H1 (cell line): ENCODE data around the gene CSF2RB. TPM values are rescaled to one million over a fixed set of nuclear protein-coding genes. Genes with fewer than 3 reads are reported as not detected.

Source experiments
- CTCF ChIA-PET: fragments of 300-600 bp; sonication (Branson Sonifier 250); formaldehyde crosslinking; loops from one replicate; lab custom pipeline; 2021; ENCODE audit not compliant: partially characterized antibody; lab: Charles Lee
- POLR2A ChIA-PET: fragments of 300-600 bp; sonication (Branson Sonifier 250); formaldehyde crosslinking; loops from one replicate; lab custom pipeline; 2021; ENCODE audit warnings: inconsistent platforms; ENCODE audit not compliant: partially characterized antibody; lab: Charles Lee
- DNase-seq, 2 experiments: peaks; one replicate each; pipeline versions ENCODE4 v3.0.0 to v3.0.0-alpha.2; 2010 to 2022; ENCODE audit warnings: low spot score in 2 of 2, low read depth in 1 of 2, mixed read lengths in 1 of 2
- FAIRE-seq: peaks from 2 replicates; lab custom pipeline; 2011; peaks lifted over from hg19 to GRCh38; lab: Jason Lieb, UNC
- H2AFZ ChIP-seq: 2 replicates; pipeline ENCODE4 v1.8.1; 2012; ENCODE audit warnings: low read length, inconsistent platforms
- H2AK5ac ChIP-seq: 2 replicates; pipeline ENCODE4 v1.6.1; 2013; ENCODE audit warnings: low read depth, low read length
- H2BK120ac ChIP-seq: replicated peaks from 2 replicates; pipeline ENCODE3; 2013; ENCODE audit warnings: low read depth, low read length, inconsistent platforms
- H2BK12ac ChIP-seq: 2 replicates; pipeline ENCODE4 v1.6.1; 2013; ENCODE audit warnings: low read depth, low read length
- H2BK15ac ChIP-seq: 2 replicates; pipeline ENCODE4 v1.6.1; 2013; ENCODE audit warnings: low read length
- H2BK20ac ChIP-seq: 2 replicates; pipeline ENCODE4 v1.6.1; 2013; ENCODE audit warnings: low read length
- H2BK5ac ChIP-seq: 2 replicates; pipeline ENCODE4 v1.6.1; 2013; ENCODE audit warnings: low read depth, low read length
- H3K14ac ChIP-seq: 2 replicates; pipeline ENCODE4 v1.6.1; 2013; ENCODE audit warnings: inconsistent platforms; ENCODE audit not compliant: insufficient read length
- H3K18ac ChIP-seq: 2 replicates; pipeline ENCODE4 v1.6.1; 2013; ENCODE audit warnings: low read length; ENCODE audit errors: extremely low read depth
- H3K23ac ChIP-seq: 2 replicates; pipeline ENCODE4 v1.6.1; 2013; ENCODE audit warnings: inconsistent platforms; ENCODE audit not compliant: insufficient read length
- H3K23me2 ChIP-seq: 2 replicates; pipeline ENCODE4 v1.6.1; 2013; ENCODE audit warnings: low read depth, low read length
- H3K27ac ChIP-seq: 2 replicates; pipeline ENCODE4 v1.6.1; 2011; ENCODE audit warnings: low read depth, low read length, inconsistent platforms
- H3K27me3 ChIP-seq, 4 experiments: replicated peaks in 1 of 4; 1 replicate in 1 of 4; 2 replicates in 3 of 4; pipeline versions ENCODE4 v1.6.1 to v1.8.1; 2011 to 2013; ENCODE audit warnings: low read length in 3 of 4, mild to moderate bottlenecking in 3 of 4, inconsistent platforms in 2 of 4, mixed read lengths in 2 of 4, moderate library complexity in 1 of 4; ENCODE audit not compliant: control insufficient read depth in 3 of 4, insufficient read depth in 3 of 4; ENCODE audit errors: extremely low read depth in 1 of 4
- H3K36me3 ChIP-seq, 4 experiments: 2 replicates each; pipeline versions ENCODE4 v1.6.1 to v1.8.1; 2011 to 2013; ENCODE audit warnings: mild to moderate bottlenecking in 4 of 4, low read length in 3 of 4, moderate library complexity in 2 of 4, control low read depth in 1 of 4, inconsistent platforms in 1 of 4; ENCODE audit not compliant: insufficient read depth in 4 of 4, control insufficient read depth in 2 of 4
- H3K4ac ChIP-seq: replicated peaks from 2 replicates; pipeline ENCODE3; 2013; ENCODE audit warnings: low read length, low read depth, mixed read lengths, inconsistent platforms; ENCODE audit not compliant: insufficient read length
- H3K4me1 ChIP-seq, 4 experiments: replicated peaks in 1 of 4; 1 replicate in 1 of 4; 2 replicates in 3 of 4; pipeline versions ENCODE4 v1.6.1 to v1.8.1; 2011 to 2013; ENCODE audit warnings: low read length in 3 of 4, inconsistent platforms in 2 of 4, mixed read lengths in 1 of 4; ENCODE audit not compliant: insufficient read depth in 4 of 4, control insufficient read depth in 3 of 4
- H3K4me2 ChIP-seq, 2 experiments: 2 replicates each; pipeline versions ENCODE4 v1.6.1 to v1.8.1; 2011 to 2013; ENCODE audit warnings: low read depth in 2 of 2, low read length in 2 of 2, control low read depth in 1 of 2, inconsistent platforms in 1 of 2, mild to moderate bottlenecking in 1 of 2; ENCODE audit not compliant: insufficient read depth in 1 of 2
- H3K4me3 ChIP-seq, 4 experiments: fragments of 200-600, 300-600 bp in 1 of 4; sonication (generic), shearing (Covaris generic), sonication (Bioruptor Twin) in 1 of 4; 2 replicates each; pipeline versions ENCODE4 v1.5.1 to v1.8.1; 2011 to 2016; ENCODE audit warnings: low read length in 4 of 4, low read depth in 3 of 4, control low read depth in 2 of 4, inconsistent platforms in 2 of 4, mild to moderate bottlenecking in 2 of 4, mixed read lengths in 1 of 4, moderate library complexity in 1 of 4; ENCODE audit not compliant: insufficient read depth in 2 of 4; ENCODE audit errors: extremely low read depth in 1 of 4
- H3K56ac ChIP-seq: replicated peaks from 2 replicates; pipeline ENCODE3; 2013; ENCODE audit warnings: low read depth, mild to moderate bottlenecking, mixed read lengths, low read length, inconsistent platforms; ENCODE audit not compliant: insufficient read length
- H3K79me1 ChIP-seq: 2 replicates; pipeline ENCODE4 v1.6.1; 2013; ENCODE audit warnings: low read depth, low read length, control low read depth
- H3K79me2 ChIP-seq, 2 experiments: 2 replicates each; pipeline versions ENCODE4 v1.6.1 to v1.8.1; 2012 to 2013; ENCODE audit warnings: low read length in 2 of 2, mild to moderate bottlenecking in 2 of 2, inconsistent platforms in 1 of 2; ENCODE audit not compliant: insufficient read depth in 2 of 2, control insufficient read depth in 1 of 2
- H3K9ac ChIP-seq, 4 experiments: replicated peaks in 1 of 4; 1 replicate in 1 of 4; 2 replicates in 3 of 4; pipeline versions ENCODE4 v1.6.1 to v1.8.1; 2011 to 2013; ENCODE audit warnings: low read depth in 3 of 4, low read length in 3 of 4, control low read depth in 2 of 4, mild to moderate bottlenecking in 2 of 4, moderate library complexity in 2 of 4, inconsistent platforms in 1 of 4; ENCODE audit errors: extremely low read depth in 1 of 4
- H3K9me3 ChIP-seq, 2 experiments: 2 replicates each; pipeline versions ENCODE4 v1.6.1 to v1.8.1; 2012 to 2013; ENCODE audit warnings: mild to moderate bottlenecking in 2 of 2, moderate library complexity in 2 of 2, control low read depth in 1 of 2, inconsistent platforms in 1 of 2, low read depth in 1 of 2, low read length in 1 of 2, mixed read lengths in 1 of 2; ENCODE audit not compliant: insufficient read depth in 2 of 2
- H4K20me1 ChIP-seq, 2 experiments: replicated peaks in 1 of 2; 2 replicates each; pipeline versions ENCODE3 to v1.8.1; 2011 to 2013; ENCODE audit warnings: inconsistent platforms in 2 of 2, low read length in 2 of 2, mild to moderate bottlenecking in 1 of 2; ENCODE audit not compliant: insufficient read depth in 2 of 2, control insufficient read depth in 1 of 2
- H4K5ac ChIP-seq: 2 replicates; pipeline ENCODE4 v1.6.1; 2013; ENCODE audit warnings: low read length, low read depth, mixed read lengths, inconsistent platforms; ENCODE audit not compliant: insufficient read length
- H4K8ac ChIP-seq: 2 replicates; pipeline ENCODE4 v1.8.0; 2013; ENCODE audit warnings: mild to moderate bottlenecking, moderate library complexity, low read length, inconsistent platforms; ENCODE audit not compliant: insufficient read depth; ENCODE audit errors: extremely low read depth
- H4K91ac ChIP-seq: replicated peaks from 2 replicates; pipeline ENCODE3; 2013; ENCODE audit warnings: low read length, mixed read lengths, inconsistent platforms; ENCODE audit not compliant: insufficient read length
- BACH1 ChIP-seq: IDR thresholded peaks from 2 replicates; pipeline ENCODE4 v1.6.1; 2012; ENCODE audit warnings: low read length, improper control_type of control experiment
- CHD2 ChIP-seq: IDR thresholded peaks from 2 replicates; pipeline ENCODE4 v1.6.1; 2012; ENCODE audit warnings: low read length, improper control_type of control experiment
- HDAC2 ChIP-seq, 2 experiments: fragments of 300-600 bp in 1 of 2; sonication (generic) in 1 of 2; IDR thresholded peaks; 2 replicates each; pipeline ENCODE4 v1.6.1; 2011 to 2012; ENCODE audit warnings: low read depth in 2 of 2, low read length in 2 of 2, mild to moderate bottlenecking in 2 of 2, moderate library complexity in 2 of 2, borderline replicate concordance in 1 of 2, inconsistent platforms in 1 of 2
- KDM5A ChIP-seq: fragments of 200-600 bp; IDR thresholded peaks from 2 replicates; pipeline ENCODE4 v1.7.1; 2012; ENCODE audit warnings: mild to moderate bottlenecking, low read length, inconsistent platforms, mixed read lengths
- NRF1 ChIP-seq: IDR thresholded peaks from 2 replicates; pipeline ENCODE4 v1.6.1; 2011; ENCODE audit warnings: mild to moderate bottlenecking, low read depth, low read length, improper control_type of control experiment
- RBBP5 ChIP-seq: IDR thresholded peaks from 2 replicates; pipeline ENCODE4 v1.7.1; 2012; ENCODE audit warnings: low read depth, mild to moderate bottlenecking, inconsistent platforms, low read length, moderate library complexity, borderline replicate concordance
- RFX5 ChIP-seq: IDR thresholded peaks from 2 replicates; pipeline ENCODE4 v1.6.1; 2011; ENCODE audit warnings: low read depth, low read length, improper control_type of control experiment, borderline replicate concordance
- RNF2 ChIP-seq: fragments of 200-900, 300-1000 bp; sonication (generic); IDR thresholded peaks from 2 replicates; pipeline ENCODE4 v1.7.1; 2016; ENCODE audit warnings: borderline replicate concordance, low read depth, mild to moderate bottlenecking, antibody characterized with exemption, low read length; ENCODE audit not compliant: poor library complexity, severe bottlenecking; ENCODE audit errors: missing control alignments
- SIX5 ChIP-seq: IDR thresholded peaks from 2 replicates; pipeline ENCODE4 v1.6.1; 2011; ENCODE audit warnings: mild to moderate bottlenecking, low read depth, low read length
- SP1 ChIP-seq: IDR thresholded peaks from 2 replicates; pipeline ENCODE4 v1.6.1; 2011; ENCODE audit warnings: low read depth, low read length
- SP2 ChIP-seq: IDR thresholded peaks from 2 replicates; pipeline ENCODE4 v1.6.1; 2012; ENCODE audit warnings: mild to moderate bottlenecking, low read length, inconsistent platforms
- SP4 ChIP-seq: IDR thresholded peaks from 2 replicates; pipeline ENCODE4 v1.6.1; 2012; ENCODE audit warnings: low read length, inconsistent platforms
- TAF7 ChIP-seq: optimal IDR thresholded peaks from 2 replicates; pipeline ENCODE3; 2011; ENCODE audit warnings: low read depth, mild to moderate bottlenecking, inconsistent platforms, low read length, moderate library complexity, borderline replicate concordance
- YY1 ChIP-seq: IDR thresholded peaks from 2 replicates; pipeline ENCODE4 v1.6.1; 2011; ENCODE audit warnings: low read depth, mild to moderate bottlenecking, low read length
- WGBS, 2 experiments: shearing (Covaris generic) in 1 of 2; methylation state at CpG; one replicate each; pipeline versions ENCODE4 v1.1.6 to v1.1.7; 2013 to 2015; ENCODE audit warnings: low lambda C conversion rate in 2 of 2, mixed read lengths in 2 of 2, inconsistent platforms in 1 of 2, low coverage in 1 of 2, missing lambda C conversion rate in 1 of 2; ENCODE audit not compliant: insufficient replicate concordance in 2 of 2, insufficient coverage in 1 of 2, insufficient read length in 1 of 2; ENCODE audit errors: extremely low coverage in 1 of 2, missing lambda C conversion rate in 1 of 2; 5-methylcytosine and 5-hydroxymethylcytosine counted together
- polyA plus RNA-seq, 7 experiments: library from polyadenylated mRNA; depleted of rRNA in 3 of 7; stranded (reverse) in 5 of 7; unstranded in 2 of 7; fragments of >200 nt in 5 of 7; fragments of 200-250 nt in 2 of 7; gene quantifications; 1 replicate in 5 of 7; 2 replicates in 1 of 7; 4 replicates in 1 of 7; pipeline versions ENCODE4 v1.2.1 to v1.2.3, GENCODE V29; 2011 to 2013; ENCODE audit warnings: missing spikeins in 2 of 7, mixed read lengths in 2 of 7
- total RNA-seq: library from RNA; stranded (reverse); fragmentation: NEBNext Ultra II Directional; extraction: Animal tissue kit (Norgen Biotek cat#: 25700); gene quantifications from 2 replicates; pipeline ENCODE4 v1.2.1, GENCODE V29; 2021
- TF ChIP-seq, protein P1 (sequence below): IDR thresholded peaks from 2 replicates; pipeline ENCODE4 v1.6.1; 2012; ENCODE audit warnings: inconsistent platforms

Gene CSF2RB
- total and polyA plus RNA-seq, 2 of the 8 experiments (the other 6 are each of a cell fraction or from before 2014, with no cell fraction given): not detected

DNA sequence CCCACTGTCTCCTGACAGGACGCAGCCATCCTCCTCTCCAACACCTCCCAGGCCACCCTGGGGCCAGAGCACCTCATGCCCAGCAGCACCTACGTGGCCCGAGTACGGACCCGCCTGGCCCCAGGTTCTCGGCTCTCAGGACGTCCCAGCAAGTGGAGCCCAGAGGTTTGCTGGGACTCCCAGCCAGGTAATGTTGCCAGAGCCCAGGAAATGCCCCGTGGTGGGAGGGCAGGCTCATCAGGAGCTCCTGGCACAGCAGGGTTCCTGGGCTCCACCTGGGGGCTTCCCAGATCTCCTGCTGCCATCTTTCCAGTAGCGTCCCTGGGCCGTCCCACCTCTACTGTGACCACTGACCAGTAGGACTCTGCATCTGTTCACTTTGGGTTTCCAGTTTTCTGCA is 16.2 kb downstream of the CSF2RB start:
- H3K56ac ChIP-seq: no peak overlapping the region
- H2BK5ac ChIP-seq: no peak overlapping the region
- no peak overlapping the region for H3K23ac ChIP-seq
- H2AFZ ChIP-seq: no peak overlapping the region
- peak overlapping the region; percentile 61; the same call in 1 of the 2 replicates for H2BK15ac ChIP-seq
- no peaks in the 10 kb centered on the region for H3K23me2 ChIP-seq
- no peaks in the 10 kb centered on the region for H4K20me1 ChIP-seq
- no peaks in the 10 kb centered on the region for H3K9me3 ChIP-seq
- ChIA-PET CTCF (interaction anchor here (1.0 to 2.0 kb wide), 6 partner anchors 36 to 272 kb away, joined by 3 to 6 read pairs (median 4); no protein-coding TSS in a partner anchor), POLR2A (interaction anchor here (1.0 kb wide), 1 partner anchor 12 kb away, joined by 3 read pairs; no protein-coding TSS in a partner anchor)
- no peaks in the 10 kb centered on the region for H3K4me1 ChIP-seq
- no peak overlapping the region for H3K9ac ChIP-seq
- TF ChIP-seq HDAC2 (IDR thresholded peaks at IDR 0.05; ENCODE audit: borderline replicate concordance in 1 of 2, low read depth in 2 of 2, low read length in 2 of 2): no peak
- no peak for TF ChIP-seq SP2
- no peak for TF ChIP-seq TAF7
- TF ChIP-seq, protein P1, sequence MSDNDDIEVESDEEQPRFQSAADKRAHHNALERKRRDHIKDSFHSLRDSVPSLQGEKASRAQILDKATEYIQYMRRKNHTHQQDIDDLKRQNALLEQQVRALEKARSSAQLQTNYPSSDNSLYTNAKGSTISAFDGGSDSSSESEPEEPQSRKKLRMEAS: no peak
- no peak for TF ChIP-seq RFX5
- TF ChIP-seq KDM5A: no peak
- no peak for TF ChIP-seq YY1
- TF ChIP-seq RNF2: no peak
- TF ChIP-seq SIX5: no peak
- TF ChIP-seq RBBP5: no peak
- no peak for TF ChIP-seq NRF1
- TF ChIP-seq SP1: no peak
- no peak for TF ChIP-seq BACH1
- TF ChIP-seq SP4: no peak
- TF ChIP-seq CHD2: no peak
- no peak overlapping the region for H2AK5ac ChIP-seq
- H3K4ac ChIP-seq: no peak overlapping the region
- H3K4me3 ChIP-seq: no peak overlapping the region
- H4K5ac ChIP-seq: no peak overlapping the region
- no peaks in the 10 kb centered on the region for H3K36me3 ChIP-seq
- no peaks in the 10 kb centered on the region for H3K79me1 ChIP-seq
- DNase-seq (no peak), FAIRE-seq (no peak)
- H2BK120ac ChIP-seq: no peak overlapping the region
- H3K27me3 ChIP-seq: peaks cover 0 to 2% (median 0%) of the 10 kb centered on the region in 4 experiments; a peak in 1 of 7 replicates
- H3K79me2 ChIP-seq: no peaks in the 10 kb centered on the region
- H2BK12ac ChIP-seq: no peak overlapping the region
- 82% methylated on average over 10 of the region's 10 CpGs; no CpG with 5 or more reads in 1 of the 2 experiments for WGBS, 2 experiments
- no peak overlapping the region for H4K8ac ChIP-seq
- no peak overlapping the region for H3K14ac ChIP-seq
- no peak overlapping the region for H3K18ac ChIP-seq
- H4K91ac ChIP-seq: no peak overlapping the region
- H3K27ac ChIP-seq: no peak overlapping the region
- no peak overlapping the region for H2BK20ac ChIP-seq
- no peak overlapping the region for H3K4me2 ChIP-seq
